Right ventricle myocardium inferior (tissue), 1 donor: Measurements from ENCODE around the gene PALM. TPM values are rescaled to one million over a fixed set of nuclear protein-coding genes. Genes with fewer than 3 reads are reported as not detected.
"Not testable (repeated sequence)": the region's sequence is repeated elsewhere in the genome, so short reads cannot be mapped to it uniquely, and the experiment has no call there.

ENCODE experiments used
- ATAC-seq: fragments of 200-7000 bp; cut with Tn5 transposase; one replicate; pipeline ENCODE4 v1.9.1; 2020; ENCODE audit warnings: mild to moderate bottlenecking, moderate library complexity
- DNase-seq: peaks from one replicate; pipeline ENCODE4 v3.0.0; 2021; ENCODE audit errors: missing footprints
- intact Hi-C: fragments of 100-400 bp; cut with DNase I; formaldehyde crosslinking; loops from one replicate; pipeline ENCODE4 v1.11.0; 2022
- long read RNA-seq: library from polyadenylated mRNA; unstranded; transcript quantifications from one replicate; pipeline ENCODE4 v2.0.0, GENCODE V29; 2021
- total RNA-seq: library from RNA; stranded (reverse); fragmentation: NEBNext Ultra II Directional; extraction: Animal tissue kit (Norgen Biotek cat#: 25700); gene quantifications from one replicate; pipeline ENCODE4 v1.2.1, GENCODE V29; 2021
- donor health status: DM: no; HTN: yes; CAD: no; lungs with severe emphysema.

PALM gene
- total RNA-seq = 34.0 TPM
- long read RNA-seq, transcript PALM-202 (9 exons, 2,725 nt) = major isoform, 5 of 10 reads
- long read RNA-seq, partial matches to known transcripts = 5 of 10 reads
- long read RNA-seq, other reads (novel, unspliced or antisense) = 0 of 10 reads

DNA sequence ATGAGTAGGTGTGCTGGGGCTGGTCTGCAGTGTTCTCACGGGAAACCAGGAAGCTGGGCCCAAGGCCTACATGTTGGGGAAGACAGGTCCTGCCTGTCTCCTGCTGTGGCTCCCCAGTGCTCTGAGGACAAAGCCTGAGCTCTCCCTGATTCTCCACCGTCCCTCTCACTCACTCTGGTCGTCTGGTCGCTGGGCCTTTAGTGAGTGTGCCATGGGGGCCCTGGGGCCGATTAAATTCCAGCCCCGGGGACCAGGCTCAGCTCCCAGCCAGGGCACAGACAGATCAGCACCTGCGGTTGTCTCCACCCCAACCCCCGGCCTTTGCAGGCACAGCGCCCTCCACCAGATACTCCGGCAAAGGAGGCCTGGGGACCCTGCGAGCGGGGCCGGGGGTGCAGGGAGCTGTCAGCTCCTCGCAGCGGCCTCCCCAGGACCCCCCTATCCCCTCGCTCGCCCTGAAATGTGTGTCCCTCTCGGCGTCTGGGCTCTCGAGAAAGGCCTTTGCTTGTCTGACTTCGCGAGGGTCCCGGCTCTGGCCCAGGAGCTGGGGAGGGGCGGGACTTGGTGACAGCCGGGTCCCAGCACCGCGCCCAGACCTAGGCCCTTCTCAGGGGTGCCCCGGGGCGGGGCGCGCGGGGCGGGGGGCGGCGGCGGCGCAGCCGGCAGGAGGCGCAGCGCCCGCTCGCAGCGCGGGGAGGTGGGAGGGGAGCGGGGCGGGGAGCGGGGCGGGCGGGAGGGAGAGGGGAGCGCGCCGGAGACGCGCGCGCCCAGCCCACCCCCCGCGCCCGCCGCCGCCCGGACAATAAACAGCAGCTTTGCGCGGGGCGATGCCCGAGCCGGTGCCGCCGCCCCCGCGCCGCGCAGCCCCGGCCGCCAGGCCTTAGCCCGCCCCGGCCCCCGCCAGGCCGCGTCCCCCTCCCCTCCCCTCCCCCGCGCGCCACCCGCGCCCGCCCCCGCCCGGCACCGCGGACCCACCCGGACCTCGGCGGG is at the start of gene PALM:
Gene PALM, plus strand, starts transcription at position 782 of the 990 bp plus-strand sequence. CDS start 212 bp downstream, outside the sequence.
- intact Hi-C loops = no loop called here
- ATAC-seq (peak; percentile 17), DNase-seq (no peak)

DNA sequence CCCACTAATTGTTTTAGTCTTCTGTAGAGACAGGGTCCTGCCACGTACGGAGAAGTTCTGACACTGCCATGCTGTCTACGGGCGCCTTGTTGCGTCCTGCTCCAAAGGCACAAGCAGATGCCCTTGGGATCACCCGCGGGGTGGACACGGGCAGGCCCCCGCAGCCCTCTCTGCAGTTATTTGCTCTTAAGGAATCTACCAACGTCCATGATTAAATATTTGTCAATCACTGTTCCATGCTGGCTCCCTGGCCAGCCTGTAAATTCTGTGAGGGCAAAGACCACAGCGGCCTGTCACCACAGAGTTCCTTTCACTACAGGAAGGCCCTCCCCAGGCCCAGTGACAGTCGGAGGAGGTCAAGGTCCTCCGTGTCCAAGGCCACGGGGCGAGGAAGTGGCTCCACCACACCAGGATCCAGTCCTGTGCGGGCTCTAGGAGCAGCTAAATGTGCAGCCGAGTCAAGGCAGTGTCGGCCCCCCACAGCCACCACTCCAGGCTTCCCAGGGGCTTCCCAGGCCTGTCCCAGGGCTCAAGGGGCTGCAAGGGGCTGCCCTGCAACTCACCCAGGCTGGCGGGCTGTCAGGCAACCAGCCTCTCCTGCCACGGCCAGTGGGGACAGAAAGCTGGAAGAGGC is 47.8 kb upstream of the PALM start:
- DNase-seq (no peak), ATAC-seq (no peak)
- intact Hi-C loops = loop anchor here (5.0 kb wide), 1 partner anchor 84 kb away; no protein-coding TSS in a partner anchor

GRCh38 chr19:661427-662196 is 47.1 kb upstream of the PALM start:
- intact Hi-C loops = loop anchor here (5.0 kb wide), 1 partner anchor 84 kb away; no protein-coding TSS in a partner anchor
- ATAC-seq (no peak), DNase-seq (no peak)

DNA sequence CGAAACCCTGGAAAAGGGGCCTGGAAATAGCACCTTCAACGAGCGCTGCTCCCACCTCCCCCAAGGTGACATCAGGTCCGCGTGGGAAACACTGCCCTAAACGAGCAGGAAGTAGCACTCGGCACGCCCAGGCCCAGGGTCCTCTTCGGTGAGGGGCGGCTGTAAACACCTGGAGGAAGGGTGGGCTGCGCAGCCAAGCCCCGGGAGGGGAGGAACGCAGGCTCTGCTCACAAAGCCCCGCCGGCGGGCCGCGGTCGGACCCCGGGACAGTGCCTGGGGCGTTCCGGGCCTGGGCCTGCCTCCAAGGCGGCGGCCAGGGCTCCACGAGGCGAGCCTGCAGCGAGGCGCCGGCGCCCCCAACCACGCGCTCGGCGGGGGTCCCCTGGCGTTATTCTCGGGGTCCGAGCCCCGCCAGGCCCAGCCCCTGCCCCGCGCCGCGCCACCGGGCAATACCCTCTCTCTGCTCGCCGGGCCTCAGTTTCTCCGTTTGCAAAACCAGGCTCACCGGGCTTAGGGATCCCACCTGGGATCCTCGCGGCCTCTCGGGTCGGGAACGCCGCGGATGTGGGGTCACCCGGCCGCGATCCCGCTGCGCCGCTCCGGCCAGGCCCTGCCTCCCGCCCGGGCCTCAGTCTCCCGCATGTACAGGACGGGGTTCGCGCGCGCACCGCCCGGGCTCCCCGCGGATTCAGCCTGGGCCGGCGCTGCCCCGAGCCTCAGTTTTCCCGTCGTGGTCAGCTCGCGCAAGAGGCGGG is 46.4 kb upstream of the PALM start:
- ATAC-seq (no peak), DNase-seq (peak; percentile 81)
- intact Hi-C loops = loop anchor here (5.0 kb wide), 1 partner anchor 85 kb away; no protein-coding TSS in a partner anchor

DNA sequence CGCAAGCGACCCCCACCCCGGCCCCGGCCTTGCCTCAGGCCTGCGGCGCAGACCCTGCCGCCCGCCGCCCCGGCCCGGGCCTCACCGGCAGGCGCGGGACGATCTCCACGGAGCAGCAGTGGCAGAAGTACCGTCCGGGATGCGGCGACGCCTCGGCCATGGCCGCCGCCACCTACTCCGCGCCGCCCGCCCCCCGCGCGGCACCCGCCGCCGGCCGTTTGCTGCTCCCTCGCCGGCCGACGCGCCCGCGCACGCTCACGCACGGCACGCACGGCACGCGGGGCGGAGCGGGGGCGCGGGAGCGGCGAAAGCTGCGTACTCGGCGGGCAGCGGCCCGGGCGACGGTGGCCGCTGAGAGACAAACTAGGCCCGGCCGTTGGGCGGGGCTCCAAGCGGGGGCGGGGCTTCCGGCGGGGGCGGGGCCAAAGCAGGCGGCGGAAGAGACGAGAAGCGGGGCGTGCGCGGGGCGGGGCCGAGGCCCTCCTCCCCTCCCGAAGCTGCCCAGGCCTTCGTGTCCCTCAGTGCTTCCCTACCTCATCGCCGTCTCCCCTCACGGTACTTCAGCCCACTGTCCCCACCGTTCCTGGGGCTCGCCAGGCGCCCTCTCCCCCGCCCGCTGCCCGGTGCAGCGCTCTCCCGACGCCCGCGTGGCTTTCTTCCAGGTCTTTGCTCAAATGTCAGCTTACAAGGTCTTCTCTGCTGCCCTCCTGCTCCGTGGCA is 45.6 kb upstream of the PALM start, which contains the start of gene RNF126:
Gene RNF126, minus strand, starts transcription at position 253 of the 720 bp plus-strand sequence. Its CDS starts 93 bp downstream, at position 160.
- intact Hi-C loops = loop anchor here (1.0 to 5.0 kb wide), 2 partner anchors 17 to 86 kb away; no protein-coding TSS in a partner anchor
- DNase-seq (peak; percentile 96), ATAC-seq (peak; percentile 91)

GRCh38 chr19:663682-664117 is 45.0 kb upstream of the PALM start:
- DNase-seq (no peak), ATAC-seq (peak; percentile 11)
- intact Hi-C loops = loop anchor here (1.0 to 5.0 kb wide), 2 partner anchors 17 to 86 kb away; no protein-coding TSS in a partner anchor

DNA sequence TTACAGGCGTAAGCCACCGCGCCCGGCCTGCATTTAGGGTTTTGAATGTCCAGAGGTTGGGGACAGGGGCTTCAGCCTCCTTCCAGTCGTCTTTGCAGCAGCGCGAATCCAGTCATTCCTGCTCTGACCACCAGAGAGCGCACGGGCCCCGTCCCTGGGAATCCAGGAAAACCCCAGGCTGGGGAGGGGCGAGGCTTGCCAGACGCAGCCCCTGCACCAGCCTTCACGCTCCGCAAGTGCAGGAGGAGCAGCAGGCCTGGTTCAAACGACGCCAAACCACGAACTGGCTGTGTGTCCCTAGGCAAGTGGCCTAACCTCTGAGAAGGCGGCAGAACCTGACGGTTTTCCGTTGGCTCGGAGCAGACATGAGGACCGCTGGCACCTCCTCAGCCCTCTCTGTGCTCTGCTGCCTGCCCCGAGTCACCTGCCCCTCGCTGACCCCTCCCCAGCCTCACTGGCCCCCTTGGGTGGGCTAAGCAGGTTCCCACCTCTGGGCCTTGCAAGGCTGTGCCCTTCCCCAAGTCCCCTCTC is 43.8 kb upstream of the PALM start:
- ATAC-seq = peak; percentile 41
- peak; percentile 90 for DNase-seq
- intact Hi-C loops = loop anchor here (1.0 to 5.0 kb wide), 2 partner anchors 69 to 88 kb away; no protein-coding TSS in a partner anchor

DNA sequence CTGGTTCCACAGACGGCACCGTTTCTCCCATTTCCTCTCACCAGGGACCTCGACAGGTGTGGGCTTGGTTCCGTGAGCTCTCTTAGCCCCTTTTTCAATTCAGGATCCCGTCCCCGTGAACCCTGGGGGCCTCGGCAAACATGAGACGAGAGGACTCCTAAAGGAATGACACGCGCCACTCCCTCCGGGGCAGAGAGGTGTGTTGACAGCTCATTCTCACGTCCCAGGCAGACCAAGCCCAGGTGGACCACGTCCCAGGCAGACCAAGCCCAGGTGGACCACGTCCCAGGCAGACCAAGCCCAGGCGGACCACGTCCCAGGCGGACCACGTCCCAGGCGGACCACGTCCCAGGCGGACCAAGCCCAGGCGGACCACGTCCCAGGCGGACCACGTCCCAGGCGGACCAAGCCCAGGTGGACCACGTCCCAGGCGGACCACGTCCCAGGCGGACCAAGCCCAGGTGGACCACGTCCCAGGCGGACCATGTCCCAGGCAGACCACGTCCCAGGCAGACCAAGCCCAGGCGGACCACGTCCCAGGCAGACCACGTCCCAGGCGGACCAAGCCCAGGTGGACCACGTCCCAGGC is 41.7 kb upstream of the PALM start:
- ATAC-seq, intact Hi-C loops: not testable (repeated sequence)

DNA sequence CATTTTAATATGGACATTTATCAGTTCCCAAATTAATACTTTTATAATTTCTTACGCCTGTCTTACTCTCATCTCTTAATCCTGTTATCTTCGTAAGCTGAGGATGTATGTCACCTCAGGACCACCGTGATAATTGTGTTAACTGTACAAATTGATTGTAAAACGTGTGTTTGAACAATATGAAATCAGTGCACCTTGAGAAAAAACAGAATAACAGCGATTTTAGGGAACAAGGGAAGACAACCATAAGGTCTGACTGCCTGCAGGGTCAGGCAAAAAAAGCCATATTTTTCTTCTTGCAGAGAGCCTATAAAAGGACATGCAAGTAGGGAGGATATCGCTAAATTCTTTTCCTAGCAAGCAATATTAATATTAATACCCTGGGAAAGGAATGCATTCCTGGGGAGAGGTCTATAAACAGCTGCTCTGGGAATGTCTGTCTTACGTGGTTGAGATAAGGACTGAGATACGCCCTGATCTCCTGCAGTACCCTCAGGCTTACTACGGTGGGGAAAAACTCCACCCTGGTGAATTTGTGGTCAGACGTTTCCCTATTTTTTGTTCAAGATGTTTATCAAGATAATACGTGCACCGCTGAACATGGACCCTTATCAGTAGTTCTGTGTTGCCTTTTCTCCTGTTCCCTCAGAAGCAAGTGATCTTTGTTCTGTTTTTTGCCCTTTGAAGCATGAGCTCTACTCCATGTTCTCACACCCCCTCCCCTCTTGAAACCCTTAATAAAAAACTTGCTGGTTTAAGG is 39.9 kb upstream of the PALM start:
- DNase-seq, intact Hi-C loops: not testable (repeated sequence)

More for the DNA sequence above, 41.7 kb upstream of the PALM start:
- DNase-seq = not testable (repeated sequence)

DNA sequence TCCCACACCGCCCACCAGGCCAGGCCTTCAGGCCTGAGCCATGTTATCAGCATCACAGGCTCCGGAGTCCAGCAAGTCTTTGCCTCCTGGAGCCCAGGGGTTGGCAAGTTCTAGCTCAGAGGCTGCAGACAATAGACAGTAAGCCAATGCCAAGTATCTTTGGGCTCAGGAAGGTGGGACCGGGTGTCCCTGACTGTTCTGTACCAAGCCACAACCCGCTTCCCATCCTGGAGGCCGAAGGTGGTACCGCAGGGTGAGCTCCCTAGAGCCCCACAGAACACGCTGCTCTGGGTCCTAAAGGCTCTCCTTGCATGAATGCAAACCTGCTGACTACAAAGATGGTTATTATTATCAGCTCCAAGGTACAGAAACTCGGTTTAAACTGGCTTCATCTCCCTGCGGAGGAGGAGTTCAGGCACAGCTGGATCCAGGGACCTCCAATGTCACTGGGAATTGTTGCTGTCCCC is 38.1 kb upstream of the PALM start:
- intact Hi-C loops = no loop called here
- ATAC-seq (no peak), DNase-seq (no peak)

More for the DNA sequence above, 39.9 kb upstream of the PALM start:
- not testable (repeated sequence) for ATAC-seq

- DNase-seq = no peak
- ATAC-seq = peak; percentile 29
- intact Hi-C loops = loop anchor here (5.0 kb wide), 1 partner anchor 38 kb away; no protein-coding TSS in a partner anchor
These were observed 34.2 kb upstream of the PALM start for GRCh38 chr19:674282-675151.

DNA sequence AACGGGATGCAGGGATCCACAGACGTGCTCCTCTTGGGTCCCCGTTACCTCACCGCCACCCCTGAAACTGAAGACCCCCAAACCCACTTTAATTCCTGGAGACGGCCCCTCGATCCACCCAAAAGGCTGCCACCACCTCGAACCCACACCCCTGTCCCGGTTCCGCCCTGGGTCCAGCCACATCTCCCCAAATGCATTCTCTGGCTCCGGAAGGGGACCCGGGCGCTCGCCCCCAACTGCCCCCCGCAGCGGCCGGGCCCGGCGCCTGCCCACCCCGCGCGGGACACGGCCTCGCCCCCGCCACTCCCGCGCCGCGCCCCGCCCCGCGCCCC is 32.8 kb upstream of the PALM start:
- intact Hi-C loops = loop anchor here (5.0 kb wide), 1 partner anchor 36 kb away; no protein-coding TSS in a partner anchor
- DNase-seq (no peak), ATAC-seq (no peak)

- intact Hi-C loops = loop anchor here (5.0 kb wide), 1 partner anchor 36 kb away; no protein-coding TSS in a partner anchor
- ATAC-seq (no peak), DNase-seq (no peak)
These were observed 32.2 kb upstream of the PALM start, which contains the start of gene FSTL3 for GRCh38 chr19:676339-677105. TSS of gene FSTL3 (plus strand) at chr19:676392. CDS start at chr19:676424, 32 bp downstream.
